Activated CD8-positive, alpha-beta memory T cell treated with anti-CD3 and anti-CD28 coated beads for 36 hours (primary cell): ENCODE measurements around the gene HAP1. TPM values are rescaled to one million over a fixed set of nuclear protein-coding genes. Genes with fewer than 3 reads are reported as not detected.
"Not testable (repeated sequence)": the region's sequence is repeated elsewhere in the genome, so short reads cannot be mapped to it uniquely, and the experiment has no call there.

Experiments used
- CTCF ChIA-PET: fragments of 350-600 bp; sonication (Branson Sonifier 250); formaldehyde crosslinking; loops from one replicate; lab custom pipeline; 2021; ENCODE audit warnings: antibody characterized with exemption; lab: Charles Lee
- POLR2A ChIA-PET: fragments of 350-600 bp; sonication (Branson Sonifier 250); formaldehyde crosslinking; loops from one replicate; lab custom pipeline; 2021; ENCODE audit warnings: antibody characterized with exemption; lab: Charles Lee
- total RNA-seq, 2 experiments: library from RNA; stranded (reverse); gene quantifications; one replicate each; pipeline ENCODE4 v1.2.3, GENCODE V29; 2021

The HAP1 gene
- total RNA-seq, 2 experiments from 2014 or later, result 0.10 to 0.25 TPM

- CTCF ChIA-PET, result no interaction called here
- POLR2A ChIA-PET, result interaction anchor here (0.7 kb wide), 1 partner anchor 9 kb away, joined by 6 read pairs; no protein-coding TSS in a partner anchor
These were observed 31.7 kb downstream of the HAP1 start for GRCh38 chr17:41702712-41703111.

DNA sequence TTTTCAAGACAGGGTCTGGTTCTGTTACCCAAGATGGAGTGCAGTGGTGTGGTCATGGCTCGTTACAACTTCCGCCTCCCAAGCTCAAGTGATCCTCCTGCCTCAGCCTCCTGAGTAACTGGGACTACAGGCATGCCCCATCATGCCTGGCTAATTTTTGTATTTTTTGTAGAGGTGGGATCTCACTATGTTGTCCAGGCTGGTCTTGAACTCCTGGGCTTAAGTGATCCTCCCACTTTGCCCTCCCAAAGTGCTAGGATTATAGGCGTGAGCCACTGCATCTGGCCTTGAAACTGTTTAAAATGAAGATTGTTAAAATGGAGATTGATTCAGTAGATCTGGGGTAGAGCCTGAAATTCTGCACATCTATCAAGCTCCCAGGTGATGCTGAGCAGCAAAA lies 33.6 kb downstream of the HAP1 start:
- POLR2A ChIA-PET, result not testable (repeated sequence)
- CTCF ChIA-PET, result interaction anchor here (0.5 to 1.5 kb wide), 2 partner anchors 8 to 860 kb away, joined by 3 read pairs; no protein-coding TSS in a partner anchor

DNA sequence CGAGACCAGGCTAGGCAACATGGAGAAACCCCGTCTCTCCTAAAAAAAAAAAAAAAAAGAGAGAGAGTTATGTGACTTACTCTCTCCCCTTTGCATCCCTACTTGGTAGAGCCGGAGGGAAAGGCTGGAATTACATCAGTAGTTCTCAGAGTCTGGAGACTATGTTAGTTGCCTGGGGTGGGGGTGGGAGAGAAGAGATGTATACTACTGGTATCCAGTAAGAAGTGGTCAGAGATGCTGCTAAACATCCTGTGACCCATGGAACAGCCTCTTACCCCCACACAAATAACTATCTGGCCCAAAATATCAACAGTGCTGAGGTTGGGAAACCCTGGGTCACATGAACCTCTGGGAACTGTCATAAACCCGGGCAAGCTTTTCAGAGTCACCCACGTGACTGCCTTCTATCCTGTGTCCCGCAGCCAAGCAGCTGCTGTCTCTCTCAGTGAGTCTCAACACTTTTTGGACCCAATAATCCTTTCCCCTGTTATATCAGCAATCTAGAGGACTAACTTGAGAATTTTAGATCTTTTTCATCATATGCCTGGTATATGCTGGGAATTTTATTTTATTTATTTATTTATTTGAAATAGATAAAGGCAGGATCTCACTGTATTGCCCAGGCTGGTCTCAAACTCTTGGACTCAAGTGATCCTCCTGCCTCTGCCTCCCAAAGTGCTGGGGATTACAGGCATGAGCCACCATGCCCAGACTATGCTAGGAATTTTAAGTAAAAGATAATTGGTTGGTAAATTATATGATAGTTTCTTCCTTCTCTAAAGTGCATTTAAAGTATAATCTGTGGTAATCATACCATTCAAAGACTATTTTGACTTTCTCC lies 37.1 kb downstream of the HAP1 start:
- ChIA-PET POLR2A (no interaction called here), CTCF (no interaction called here)

GRCh38 chr17:41695954-41696757 lies 38.3 kb downstream of the HAP1 start:
- ChIA-PET CTCF (interaction anchor here (0.8 to 1.6 kb wide), 15 partner anchors 9 to 406 kb away, joined by 3 to 11 read pairs (median 4); partner anchors contain the start of gene P3H4), POLR2A (interaction anchor here (0.6 to 0.7 kb wide), 2 partner anchors 72 to 270 kb away, joined by 3 read pairs; no protein-coding TSS in a partner anchor)

GRCh38 chr17:41695134-41695661 lies 39.2 kb downstream of the HAP1 start:
- ChIA-PET CTCF (interaction anchor here (0.8 to 1.6 kb wide), 9 partner anchors 10 to 93 kb away, joined by 3 to 11 read pairs (median 6); no protein-coding TSS in a partner anchor), POLR2A (no interaction called here)

- ChIA-PET POLR2A (interaction anchor here (0.7 to 5.5 kb wide), 4 partner anchors 14 to 916 kb away, joined by 4 to 75 read pairs (median 32); no protein-coding TSS in a partner anchor), CTCF (interaction anchor here (0.7 to 2.3 kb wide), 3 partner anchors 25 to 338 kb away, joined by 3 to 7 read pairs (median 3); no protein-coding TSS in a partner anchor)
These were observed 41.5 kb downstream of the HAP1 start for GRCh38 chr17:41692722-41693521.

- ChIA-PET CTCF (interaction anchor here (1.5 to 4.4 kb wide), 4 partner anchors 13 to 28 kb away, joined by 6 to 49 read pairs (median 8); no protein-coding TSS in a partner anchor), POLR2A (interaction anchor here (5.2 to 5.5 kb wide), 2 partner anchors 12 to 25 kb away, joined by 60 to 75 read pairs; no protein-coding TSS in a partner anchor)
These were observed 43.2 kb downstream of the HAP1 start for GRCh38 chr17:41691031-41691777.

GRCh38 chr17:41690497-41690896 lies 43.9 kb downstream of the HAP1 start:
- POLR2A ChIA-PET, result interaction anchor here (5.2 to 5.5 kb wide), 2 partner anchors 11 to 24 kb away, joined by 60 to 75 read pairs; no protein-coding TSS in a partner anchor
- CTCF ChIA-PET, result interaction anchor here (1.5 to 4.4 kb wide), 5 partner anchors 12 to 27 kb away, joined by 6 to 49 read pairs (median 8); no protein-coding TSS in a partner anchor

GRCh38 chr17:41689497-41690299 lies 44.7 kb downstream of the HAP1 start:
- CTCF ChIA-PET, result interaction anchor here (1.9 to 4.4 kb wide), 6 partner anchors 11 to 27 kb away, joined by 7 to 49 read pairs (median 14); no protein-coding TSS in a partner anchor

DNA sequence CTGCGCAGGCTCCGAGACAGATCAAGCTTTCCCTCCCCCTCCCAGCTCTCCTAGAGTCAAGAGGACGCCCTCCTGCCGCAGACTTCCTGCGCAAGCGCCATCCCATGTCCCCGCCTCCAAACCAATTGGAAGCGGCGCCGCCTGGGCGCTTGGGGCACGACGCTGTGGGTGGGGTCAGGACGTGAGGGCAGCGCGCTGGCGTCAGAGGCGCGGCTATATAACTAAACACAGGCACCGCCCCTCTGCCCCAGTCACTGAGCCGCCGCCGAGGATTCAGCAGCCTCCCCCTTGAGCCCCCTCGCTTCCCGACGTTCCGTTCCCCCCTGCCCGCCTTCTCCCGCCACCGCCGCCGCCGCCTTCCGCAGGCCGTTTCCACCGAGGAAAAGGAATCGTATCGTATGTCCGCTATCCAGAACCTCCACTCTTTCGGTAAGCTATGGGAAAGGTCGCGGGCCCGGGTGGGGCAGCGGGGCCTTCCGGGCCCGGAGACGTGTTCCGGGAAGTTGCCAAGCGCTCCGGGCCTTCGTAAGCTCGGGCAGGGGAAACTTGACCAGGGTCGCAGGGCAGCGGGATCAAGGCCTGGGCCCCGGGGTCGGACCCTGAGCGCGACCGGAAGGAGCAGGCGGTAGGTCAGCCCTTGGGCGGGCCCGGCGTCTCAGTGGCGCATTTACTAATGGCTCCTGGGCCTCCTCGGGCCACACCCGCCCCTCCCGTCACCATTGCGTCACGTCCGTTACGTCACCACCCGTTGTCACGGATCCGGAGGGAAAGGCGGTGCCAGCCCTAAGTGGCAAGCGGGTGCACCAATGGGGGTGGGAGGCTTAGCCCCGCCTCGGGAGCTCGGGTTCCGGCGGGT lies 45.6 kb downstream of the HAP1 start, which contains the start of gene EIF1:
Gene EIF1 (plus strand): TSS at position 245 of the 856 bp plus-strand sequence. CDS start 154 bp downstream, at position 399.
- POLR2A ChIA-PET, result interaction anchor here (0.6 to 5.5 kb wide), 13 partner anchors 9 to 1154 kb away, joined by 3 to 75 read pairs (median 5); partner anchors contain the start of genes KLHL11, P3H4 and SMARCE1
- CTCF ChIA-PET, result interaction anchor here (1.1 to 4.4 kb wide), 6 partner anchors 10 to 123 kb away, joined by 4 to 49 read pairs (median 14); partner anchors contain the start of gene P3H4

More at GRCh38 chr17:41689497-41690299, 44.7 kb downstream of the HAP1 start:
- POLR2A ChIA-PET, result interaction anchor here (0.6 to 5.5 kb wide), 11 partner anchors 10 to 1126 kb away, joined by 3 to 75 read pairs (median 5); partner anchors contain the start of genes KLHL11, P3H4 and SMARCE1

DNA sequence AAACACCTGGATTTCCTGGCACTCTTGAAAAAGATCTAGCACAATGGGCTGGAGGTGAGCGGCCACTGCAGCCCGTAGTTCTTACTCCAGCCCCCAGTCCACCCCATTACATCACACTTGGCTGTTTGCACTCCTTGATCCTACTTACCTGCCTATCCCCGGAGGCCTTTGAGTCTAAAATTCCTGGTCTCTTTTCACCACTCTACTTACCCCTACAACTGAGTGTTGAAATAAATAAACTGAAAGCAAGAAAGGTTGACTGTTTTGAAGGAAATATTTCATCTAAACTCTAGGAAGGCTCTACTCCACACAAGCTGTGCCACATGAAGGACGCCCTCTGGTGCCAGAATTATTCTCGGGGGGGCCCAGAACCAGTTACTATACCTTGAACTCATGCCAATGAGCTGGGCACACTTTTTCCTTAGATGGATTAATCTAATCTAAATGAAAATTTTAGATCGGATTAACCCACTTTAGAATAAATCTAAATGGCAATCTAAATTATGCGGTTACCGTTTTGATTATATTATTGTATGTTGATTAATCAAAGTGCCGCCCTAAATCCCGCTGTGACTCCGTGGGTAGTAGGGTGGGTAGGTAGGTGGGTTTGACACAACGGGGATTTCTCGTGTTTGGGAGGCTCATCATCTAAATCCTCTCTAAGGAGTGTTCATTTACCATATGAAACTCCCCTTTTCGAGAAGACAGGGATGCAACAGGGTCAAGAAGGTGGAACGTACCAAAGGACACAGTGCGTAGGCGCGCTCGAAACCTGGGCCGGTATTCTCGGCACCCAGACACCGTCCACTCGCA lies 46.4 kb downstream of the HAP1 start:
- ChIA-PET CTCF (interaction anchor here (1.1 to 4.4 kb wide), 6 partner anchors 10 to 124 kb away, joined by 4 to 49 read pairs (median 14); partner anchors contain the start of gene P3H4), POLR2A (interaction anchor here (0.7 to 5.5 kb wide), 8 partner anchors 9 to 1153 kb away, joined by 3 to 75 read pairs (median 6); partner anchors contain the start of genes KLHL11, P3H4 and SMARCE1)

DNA sequence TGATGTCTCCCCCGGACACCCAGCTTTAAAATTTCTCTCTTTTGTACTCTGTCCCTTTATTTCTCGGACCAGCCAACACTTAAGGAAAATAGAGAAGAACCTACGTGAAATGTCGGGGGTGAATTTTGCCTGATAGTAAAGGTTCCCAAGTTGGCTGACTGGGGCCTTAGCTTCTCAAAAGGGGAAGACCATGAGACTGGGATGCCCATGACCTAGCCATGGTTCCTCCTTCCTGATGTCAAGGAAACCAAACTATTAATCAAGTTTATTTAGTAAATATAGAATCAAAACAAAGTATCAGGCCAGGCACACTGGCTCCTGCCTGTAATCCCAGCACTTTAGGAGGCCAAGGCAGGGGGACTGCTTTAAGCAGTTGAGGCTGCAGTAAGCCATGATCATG lies 48.2 kb downstream of the HAP1 start:
- ChIA-PET POLR2A (no interaction called here), CTCF (interaction anchor here (1.1 kb wide), 1 partner anchor 38 kb away, joined by 3 read pairs; no protein-coding TSS in a partner anchor)

DNA sequence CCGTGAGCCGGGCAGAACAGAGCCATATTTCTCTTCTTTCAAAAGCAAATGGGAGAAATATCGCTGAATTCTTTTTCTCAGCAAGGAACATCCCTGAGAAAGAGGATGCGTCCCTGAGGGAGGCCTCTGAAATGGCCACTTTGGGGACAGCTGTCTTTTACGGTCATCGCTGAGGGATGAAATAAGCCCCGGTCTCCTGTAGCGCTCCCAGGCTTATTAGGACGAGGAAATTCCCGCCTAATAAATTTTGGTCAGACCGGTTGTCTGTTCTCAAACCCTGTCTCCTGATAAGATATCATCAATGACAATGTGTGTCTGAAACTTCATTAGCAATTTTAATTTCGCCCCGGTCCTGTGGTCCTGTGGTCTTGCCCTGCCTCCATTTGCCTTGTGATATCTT lies 48.7 kb downstream of the HAP1 start:
- CTCF ChIA-PET, result interaction anchor here (1.0 to 1.8 kb wide), 3 partner anchors 20 to 38 kb away, joined by 3 to 9 read pairs (median 4); no protein-coding TSS in a partner anchor

DNA sequence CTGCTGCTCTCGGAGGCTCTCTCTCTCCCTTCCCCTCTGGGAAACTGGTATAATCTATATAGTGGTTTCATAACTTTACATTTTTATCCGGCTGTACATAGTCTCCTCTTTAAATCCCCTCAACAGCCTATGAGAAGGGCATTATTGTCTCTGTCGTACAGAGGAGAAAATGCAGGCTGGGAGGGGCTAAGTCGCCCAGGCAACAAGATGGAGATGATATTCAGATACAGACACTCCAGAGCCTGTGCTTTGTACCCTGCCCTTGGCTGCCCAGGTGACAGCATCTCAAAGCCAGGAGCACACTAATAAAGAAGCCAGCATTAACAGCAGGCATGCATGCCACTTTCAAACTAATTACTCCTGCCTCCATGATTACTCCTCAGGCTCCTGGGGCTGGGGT lies 50.4 kb downstream of the HAP1 start:
- POLR2A ChIA-PET, result no interaction called here
- CTCF ChIA-PET, result interaction anchor here (1.8 kb wide), 1 partner anchor 22 kb away, joined by 9 read pairs; no protein-coding TSS in a partner anchor

More for the DNA sequence above, 48.7 kb downstream of the HAP1 start:
- POLR2A ChIA-PET, result not testable (repeated sequence)
